Keratinocyte (primary cell): ENCODE measurements around the gene MEGF11. TPM values are rescaled to one million over a fixed set of nuclear protein-coding genes. Genes with fewer than 3 reads are reported as not detected.
A peak's percentile ranks its signal among the peaks of the same experiment; 100 is the strongest.

Experiments
- DNase-seq: peaks from one replicate; pipeline ENCODE4 v3.0.0-alpha.2; 2011; ENCODE audit warnings: low read depth, missing footprints, low spot score
- FAIRE-seq: peaks from 2 replicates; lab custom pipeline; 2011; peaks lifted over from hg19 to GRCh38; lab: Jason Lieb, UNC
- H2AFZ ChIP-seq: 2 replicates; pipeline ENCODE4 v1.6.0; 2012; ENCODE audit warnings: low read length, control low read depth, inconsistent platforms; ENCODE audit not compliant: control insufficient read depth
- H3K27ac ChIP-seq: 2 replicates; pipeline ENCODE4 v1.5.1; 2011; ENCODE audit warnings: low read length; ENCODE audit not compliant: control insufficient read depth, insufficient read depth
- H3K27me3 ChIP-seq: 3 replicates; pipeline ENCODE4 v1.6.0; 2011; ENCODE audit warnings: low read length; ENCODE audit not compliant: control insufficient read depth, insufficient read depth; ENCODE audit errors: extremely low read depth
- H3K36me3 ChIP-seq, 2 experiments: 2 replicates in 1 of 2; 3 replicates in 1 of 2; pipeline ENCODE4 v1.5.1; 2011; ENCODE audit warnings: low read length in 2 of 2, mild to moderate bottlenecking in 1 of 2; ENCODE audit not compliant: control insufficient read depth in 2 of 2, insufficient read depth in 2 of 2; ENCODE audit errors: extremely low read depth in 1 of 2
- H3K4me1 ChIP-seq: 3 replicates; pipeline ENCODE4 v1.5.1; 2011; ENCODE audit warnings: low read length; ENCODE audit not compliant: control insufficient read depth, insufficient read depth; ENCODE audit errors: extremely low read depth
- H3K4me2 ChIP-seq: 3 replicates; pipeline ENCODE4 v1.6.0; 2011; ENCODE audit warnings: low read depth, low read length; ENCODE audit not compliant: control insufficient read depth, insufficient read depth; ENCODE audit errors: extremely low read depth
- H3K4me3 ChIP-seq, 3 experiments: fragments of 200-600 bp in 1 of 3; sonication (generic) in 1 of 3; 2 replicates in 2 of 3; 3 replicates in 1 of 3; pipeline ENCODE4 v1.5.1; 2011 to 2016; ENCODE audit warnings: low read length in 3 of 3, mild to moderate bottlenecking in 3 of 3, control low read depth in 2 of 3, inconsistent platforms in 1 of 3, low read depth in 1 of 3, mixed read lengths in 1 of 3, mixed run types in 1 of 3, moderate library complexity in 1 of 3; ENCODE audit not compliant: control insufficient read depth in 2 of 3, insufficient read depth in 2 of 3; ENCODE audit errors: extremely low read depth in 1 of 3
- H3K79me2 ChIP-seq: 2 replicates; pipeline ENCODE4 v1.6.0; 2012; ENCODE audit warnings: low read length; ENCODE audit not compliant: control insufficient read depth, insufficient read depth
- H3K9ac ChIP-seq: 3 replicates; pipeline ENCODE4 v1.6.0; 2011; ENCODE audit warnings: low read length; ENCODE audit not compliant: control insufficient read depth, insufficient read depth; ENCODE audit errors: extremely low read depth
- H3K9me1 ChIP-seq: 3 replicates; pipeline ENCODE4 v1.6.0; 2011; ENCODE audit warnings: low read length; ENCODE audit not compliant: control insufficient read depth, insufficient read depth; ENCODE audit errors: extremely low read depth
- H3K9me3 ChIP-seq: 2 replicates; pipeline ENCODE4 v1.5.1; 2012; ENCODE audit warnings: low read depth, low read length; ENCODE audit not compliant: control insufficient read depth
- H4K20me1 ChIP-seq: 3 replicates; pipeline ENCODE4 v1.6.0; 2011; ENCODE audit warnings: low read length; ENCODE audit not compliant: control insufficient read depth, insufficient read depth; ENCODE audit errors: extremely low read depth
- EZH2 ChIP-seq: IDR thresholded peaks from one replicate; pipeline ENCODE4 v1.6.1; 2012; ENCODE audit warnings: inconsistent platforms, mild to moderate bottlenecking, low read length, moderate library complexity
- dilution Hi-C: fragments of 300-500 bp; cut with MboI; formaldehyde crosslinking; loops from one replicate; pipeline ENCODE4 v1.7.0; 2020; ENCODE audit warnings: low sequenced_read_pairs; ENCODE audit not compliant: extremely low pct_ligation_motif_present
- polyA plus RNA-seq, 5 experiments: library from polyadenylated mRNA; depleted of rRNA in 3 of 5; stranded (reverse) in 3 of 5; stranded (forward) in 1 of 5; unstranded in 1 of 5; fragments of >200 nt; gene quantifications; 1 replicate in 1 of 5; 2 replicates in 3 of 5; 3 replicates in 1 of 5; pipeline versions ENCODE4 v1.2.1 to v1.2.3, GENCODE V29; 2011 to 2012; ENCODE audit warnings: missing spikeins in 2 of 5, low read depth in 1 of 5, low replicate concordance in 1 of 5
- TF ChIP-seq, protein P1 (sequence below), 3 experiments: IDR thresholded peaks in 1 of 3; conservative IDR thresholded peaks in 1 of 3; optimal IDR thresholded peaks in 1 of 3; 2 replicates in 2 of 3; 3 replicates in 1 of 3; pipeline versions ENCODE3 to v1.5.1; 2011; ENCODE audit warnings: low read length in 3 of 3, mild to moderate bottlenecking in 3 of 3, moderate library complexity in 2 of 3, control low read depth in 1 of 3, inconsistent platforms in 1 of 3; ENCODE audit not compliant: insufficient read depth in 2 of 3; ENCODE audit errors: extremely low read depth in 1 of 3

MEGF11 gene
- polyA plus RNA-seq, 1 donor (not counting 4 experiments of a cell fraction or from before 2014, with no cell fraction given), result not detected

- Histone ChIP-seq H3K36me3 (no peaks in the 10 kb centered on the region), H3K9ac (no peak overlapping the region), H3K4me2 (no peak overlapping the region), H3K27me3 (no peaks in the 10 kb centered on the region), H3K79me2 (no peaks in the 10 kb centered on the region), H3K9me1 (no peaks in the 10 kb centered on the region), H3K4me1 (peaks cover 17% of the 10 kb centered on the region), H3K9me3 (no peaks in the 10 kb centered on the region), H2AFZ (no peak overlapping the region), H3K27ac (no peak overlapping the region), H4K20me1 (no peaks in the 10 kb centered on the region), H3K4me3 (no peak overlapping the region)
- no peak for TF ChIP-seq EZH2
- TF ChIP-seq, protein P1, sequence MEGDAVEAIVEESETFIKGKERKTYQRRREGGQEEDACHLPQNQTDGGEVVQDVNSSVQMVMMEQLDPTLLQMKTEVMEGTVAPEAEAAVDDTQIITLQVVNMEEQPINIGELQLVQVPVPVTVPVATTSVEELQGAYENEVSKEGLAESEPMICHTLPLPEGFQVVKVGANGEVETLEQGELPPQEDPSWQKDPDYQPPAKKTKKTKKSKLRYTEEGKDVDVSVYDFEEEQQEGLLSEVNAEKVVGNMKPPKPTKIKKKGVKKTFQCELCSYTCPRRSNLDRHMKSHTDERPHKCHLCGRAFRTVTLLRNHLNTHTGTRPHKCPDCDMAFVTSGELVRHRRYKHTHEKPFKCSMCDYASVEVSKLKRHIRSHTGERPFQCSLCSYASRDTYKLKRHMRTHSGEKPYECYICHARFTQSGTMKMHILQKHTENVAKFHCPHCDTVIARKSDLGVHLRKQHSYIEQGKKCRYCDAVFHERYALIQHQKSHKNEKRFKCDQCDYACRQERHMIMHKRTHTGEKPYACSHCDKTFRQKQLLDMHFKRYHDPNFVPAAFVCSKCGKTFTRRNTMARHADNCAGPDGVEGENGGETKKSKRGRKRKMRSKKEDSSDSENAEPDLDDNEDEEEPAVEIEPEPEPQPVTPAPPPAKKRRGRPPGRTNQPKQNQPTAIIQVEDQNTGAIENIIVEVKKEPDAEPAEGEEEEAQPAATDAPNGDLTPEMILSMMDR (optimal IDR thresholded peaks at IDR 0.05 in 1 of 3, IDR thresholded peaks at IDR 0.05 in 1 of 3, conservative IDR thresholded peaks at IDR 0.05 in 1 of 3; ENCODE audit: extremely low read depth in 1 of 3, insufficient read depth in 2 of 3, low read length in 3 of 3), result no peak
- FAIRE-seq (no peak), DNase-seq (no peak)
- dilution Hi-C loops, result no loop called here
These were observed 57.8 kb downstream of the MEGF11 start for GRCh38 chr15:66195621-66196230.

DNA sequence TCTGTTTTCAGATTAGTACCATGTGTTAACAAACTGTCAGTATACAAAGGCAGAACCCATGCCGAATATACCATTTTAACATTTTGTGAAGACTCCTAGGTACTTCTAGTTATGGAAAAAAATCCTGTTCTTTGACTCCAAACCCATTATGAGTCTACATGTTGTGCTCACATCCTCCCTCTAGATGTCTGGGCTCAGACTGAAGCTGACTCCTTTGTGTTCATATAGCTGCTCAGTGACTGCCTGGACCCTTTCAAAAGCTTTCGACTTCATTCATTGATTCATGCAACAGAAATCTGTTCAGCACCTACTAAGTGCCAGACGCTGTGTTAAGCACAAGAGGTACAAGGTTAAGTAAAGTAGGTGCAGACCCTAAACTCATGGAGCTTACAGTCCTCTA, 60.5 kb downstream of the MEGF11 start:
- H3K4me1 ChIP-seq, result peaks cover 17% of the 10 kb centered on the region
- DNase-seq (peak; percentile 15), FAIRE-seq (peak; percentile 70)
- no peaks in the 10 kb centered on the region for H4K20me1 ChIP-seq
- H3K4me3 ChIP-seq, result no peak overlapping the region
- H3K36me3 ChIP-seq, result no peaks in the 10 kb centered on the region
- TF ChIP-seq, protein P1 (optimal IDR thresholded peaks at IDR 0.05 in 1 of 3, IDR thresholded peaks at IDR 0.05 in 1 of 3, conservative IDR thresholded peaks at IDR 0.05 in 1 of 3; ENCODE audit: extremely low read depth in 1 of 3, insufficient read depth in 2 of 3, low read length in 3 of 3), result no peak
- no peak for TF ChIP-seq EZH2
- dilution Hi-C loops, result no loop called here
- no peaks in the 10 kb centered on the region for H3K27me3 ChIP-seq
- no peaks in the 10 kb centered on the region for H3K9me3 ChIP-seq
- no peak overlapping the region for H3K4me2 ChIP-seq
- no peak overlapping the region for H3K9ac ChIP-seq
- no peaks in the 10 kb centered on the region for H3K79me2 ChIP-seq
- H2AFZ ChIP-seq, result no peak overlapping the region
- no peaks in the 10 kb centered on the region for H3K9me1 ChIP-seq
- H3K27ac ChIP-seq, result no peak overlapping the region
